Measurements from ENCODE around the gene APBA2. TPM values are rescaled to one million over a fixed set of nuclear protein-coding genes. Genes with fewer than 3 reads are reported as not detected.

APBA2 gene
- polyA plus RNA-seq, 2 of the 4 experiments (the other 2 are of a cell fraction) = 11.4 to 12.6 TPM

DNA sequence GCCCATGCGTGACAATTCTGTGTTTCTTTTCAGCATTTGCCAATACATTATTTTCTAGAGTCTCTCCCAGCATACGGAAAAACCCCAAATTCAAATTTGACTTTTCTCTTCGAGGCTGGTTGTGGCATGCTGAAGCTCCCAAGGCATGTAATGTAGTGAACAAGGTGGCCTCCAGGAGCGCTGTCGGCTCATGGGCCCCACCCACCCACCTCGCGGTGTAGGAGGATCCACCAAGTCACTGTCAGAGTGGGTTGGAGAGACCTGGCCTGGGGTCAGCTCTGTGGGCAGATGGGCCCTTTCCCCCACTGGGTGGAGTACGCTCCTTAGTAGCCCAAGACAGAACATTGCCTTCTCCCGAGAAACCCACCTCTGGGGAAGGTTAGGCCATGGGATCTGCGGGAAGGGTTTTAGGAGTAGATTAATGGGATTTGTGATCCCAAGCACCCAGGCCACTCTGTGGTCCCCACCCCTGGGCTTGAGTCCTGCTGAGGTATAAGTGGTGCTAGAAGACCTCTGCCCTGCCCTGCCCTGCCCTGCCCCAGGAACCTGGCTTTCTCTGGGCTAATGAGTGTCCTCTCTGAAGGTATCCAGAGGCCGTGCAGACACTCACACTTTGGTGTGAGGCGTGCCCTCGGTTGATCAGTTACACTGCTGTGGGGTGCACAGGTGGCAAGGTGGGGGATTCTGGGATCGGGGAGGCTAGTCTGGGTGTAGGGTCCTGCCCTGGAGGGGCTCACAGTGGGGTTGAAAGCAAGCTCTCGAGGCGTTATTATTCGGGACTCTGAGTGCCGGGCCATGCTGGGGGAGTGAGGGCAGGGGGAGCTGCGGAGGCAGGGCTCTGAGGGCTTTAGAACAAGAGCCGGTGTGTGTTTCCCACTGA is 97.9 kb downstream of the APBA2 start:
- POLR2A ChIA-PET = no interaction called here
- FAIRE-seq = no peak
- Histone ChIP-seq H3K4me3 (no peak overlapping the region), H3K9me3 (no peaks in the 10 kb centered on the region), H3K4me1 (no peaks in the 10 kb centered on the region), H3K4me2 (no peak overlapping the region), H3K27ac (no peak overlapping the region)
- no peak for TF ChIP-seq HOXA7 (CRISPR knock-in tag; IDR thresholded peaks at IDR 0.05)
- no peak for TF ChIP-seq TP53 (CRISPR knock-in tag; IDR thresholded peaks at IDR 0.05)
- TF ChIP-seq NFE2L2 (conservative IDR thresholded peaks at IDR 0.05; ENCODE audit: low read length) = no peak
- no peak for TF ChIP-seq POLR2AphosphoS2 (conservative IDR thresholded peaks at IDR 0.05; ENCODE audit: low read length)
- no peak for TF ChIP-seq TFCP2L1 (CRISPR knock-in tag; IDR thresholded peaks at IDR 0.05)
- TF ChIP-seq, protein P1, sequence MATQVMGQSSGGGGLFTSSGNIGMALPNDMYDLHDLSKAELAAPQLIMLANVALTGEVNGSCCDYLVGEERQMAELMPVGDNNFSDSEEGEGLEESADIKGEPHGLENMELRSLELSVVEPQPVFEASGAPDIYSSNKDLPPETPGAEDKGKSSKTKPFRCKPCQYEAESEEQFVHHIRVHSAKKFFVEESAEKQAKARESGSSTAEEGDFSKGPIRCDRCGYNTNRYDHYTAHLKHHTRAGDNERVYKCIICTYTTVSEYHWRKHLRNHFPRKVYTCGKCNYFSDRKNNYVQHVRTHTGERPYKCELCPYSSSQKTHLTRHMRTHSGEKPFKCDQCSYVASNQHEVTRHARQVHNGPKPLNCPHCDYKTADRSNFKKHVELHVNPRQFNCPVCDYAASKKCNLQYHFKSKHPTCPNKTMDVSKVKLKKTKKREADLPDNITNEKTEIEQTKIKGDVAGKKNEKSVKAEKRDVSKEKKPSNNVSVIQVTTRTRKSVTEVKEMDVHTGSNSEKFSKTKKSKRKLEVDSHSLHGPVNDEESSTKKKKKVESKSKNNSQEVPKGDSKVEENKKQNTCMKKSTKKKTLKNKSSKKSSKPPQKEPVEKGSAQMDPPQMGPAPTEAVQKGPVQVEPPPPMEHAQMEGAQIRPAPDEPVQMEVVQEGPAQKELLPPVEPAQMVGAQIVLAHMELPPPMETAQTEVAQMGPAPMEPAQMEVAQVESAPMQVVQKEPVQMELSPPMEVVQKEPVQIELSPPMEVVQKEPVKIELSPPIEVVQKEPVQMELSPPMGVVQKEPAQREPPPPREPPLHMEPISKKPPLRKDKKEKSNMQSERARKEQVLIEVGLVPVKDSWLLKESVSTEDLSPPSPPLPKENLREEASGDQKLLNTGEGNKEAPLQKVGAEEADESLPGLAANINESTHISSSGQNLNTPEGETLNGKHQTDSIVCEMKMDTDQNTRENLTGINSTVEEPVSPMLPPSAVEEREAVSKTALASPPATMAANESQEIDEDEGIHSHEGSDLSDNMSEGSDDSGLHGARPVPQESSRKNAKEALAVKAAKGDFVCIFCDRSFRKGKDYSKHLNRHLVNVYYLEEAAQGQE (IDR thresholded peaks at IDR 0.05) = no peak
- no peak for TF ChIP-seq ZNF302 (CRISPR knock-in tag; IDR thresholded peaks at IDR 0.05)
- no peak for TF ChIP-seq JUN (IDR thresholded peaks at IDR 0.05)
- TF ChIP-seq NPAS2 (CRISPR knock-in tag; IDR thresholded peaks at IDR 0.05; ENCODE audit: borderline replicate concordance) = no peak
- TF ChIP-seq RAD21 (conservative IDR thresholded peaks at IDR 0.05 in 1 of 2, IDR thresholded peaks at IDR 0.05 in 1 of 2) = no peak
- no peak for TF ChIP-seq RNF2 (IDR thresholded peaks at IDR 0.05; ENCODE audit: borderline replicate concordance, low read depth)
- TF ChIP-seq HDAC2 (IDR thresholded peaks at IDR 0.05) = no peak
- TF ChIP-seq EHF (CRISPR knock-in tag; IDR thresholded peaks at IDR 0.05) = no peak
- TF ChIP-seq RARB (CRISPR knock-in tag; IDR thresholded peaks at IDR 0.05) = no peak
- no peak for TF ChIP-seq NR3C1 (IDR thresholded peaks at IDR 0.05)
- TF ChIP-seq PHF8 (IDR thresholded peaks at IDR 0.05; ENCODE audit: borderline replicate concordance, low read depth) = no peak
- 92% methylated on average over 18 of the region's 20 CpGs for WGBS (ENCODE audit: missing lambda C conversion rate)
- no peak for DNase-seq (ENCODE audit: low read depth in 1 of 2, low spot score in 1 of 2)
- ATAC-seq = peak in 1 of 2 experiments; percentile 38; a peak in 2 of 6 replicates
- CTCF ChIA-PET = no interaction called here

DNA sequence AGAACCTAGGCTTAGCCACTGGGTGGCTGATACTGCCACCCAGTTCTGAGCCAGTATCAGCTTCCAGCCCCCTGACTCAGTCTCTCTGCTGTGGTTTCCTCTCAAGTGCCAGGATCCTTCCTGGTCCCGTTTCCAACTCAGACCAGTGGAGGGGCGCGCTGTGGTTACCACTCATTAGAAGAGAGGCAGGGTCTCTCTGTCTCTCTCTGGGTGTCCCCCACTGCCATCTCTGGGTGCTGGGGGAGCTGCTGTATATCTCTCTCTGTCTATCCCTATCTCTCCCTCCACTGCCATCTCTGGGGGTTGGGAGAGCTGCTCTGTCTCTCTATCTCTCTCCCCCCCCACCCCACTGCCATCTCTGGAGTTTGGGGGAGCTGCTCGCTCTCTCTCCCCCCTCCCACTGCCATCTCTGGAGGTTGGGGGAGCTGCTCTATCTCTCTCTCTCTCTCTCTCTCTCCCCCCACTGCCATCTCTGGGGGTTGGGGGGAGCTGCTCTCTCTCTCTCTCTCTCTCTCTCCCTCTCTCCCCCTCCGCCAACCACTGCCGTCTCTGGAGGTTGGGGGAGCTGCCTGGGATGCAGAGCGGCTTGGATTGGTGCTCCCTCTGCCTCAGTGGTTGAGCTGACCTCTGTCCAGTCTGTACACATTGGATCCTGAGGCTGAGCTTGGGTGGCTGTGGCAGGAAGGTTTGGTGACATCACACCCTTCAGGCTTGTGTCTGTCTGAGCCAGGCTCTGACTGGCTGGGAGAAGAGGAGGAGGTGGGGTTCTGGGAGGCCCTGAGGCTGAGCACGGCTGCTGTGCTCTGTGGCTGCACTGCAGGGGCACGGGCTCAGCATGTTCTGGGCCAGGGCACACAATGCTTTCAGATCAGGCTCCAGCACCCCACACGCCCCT is 98.9 kb downstream of the APBA2 start:
- peak; percentile 48 to 65; a peak in 3 of 6 replicates for ATAC-seq
- ChIA-PET CTCF (no interaction called here), POLR2A (no interaction called here)
- no peak for FAIRE-seq
- Histone ChIP-seq H3K4me2 (no peak overlapping the region), H3K9me3 (no peaks in the 10 kb centered on the region), H3K27ac (no peak overlapping the region), H3K4me3 (no peak overlapping the region), H3K4me1 (no peaks in the 10 kb centered on the region)
- 85% methylated on average over 9 of the region's 10 CpGs for WGBS (ENCODE audit: missing lambda C conversion rate)
- no peak for DNase-seq (ENCODE audit: low read depth in 1 of 2, low spot score in 1 of 2)
- no peak for TF ChIP-seq RAD21 (conservative IDR thresholded peaks at IDR 0.05 in 1 of 2, IDR thresholded peaks at IDR 0.05 in 1 of 2)
- no peak for TF ChIP-seq NFE2L2 (conservative IDR thresholded peaks at IDR 0.05; ENCODE audit: low read length)
- no peak for TF ChIP-seq KDM5A (IDR thresholded peaks at IDR 0.05)
- TF ChIP-seq TP53 (CRISPR knock-in tag; IDR thresholded peaks at IDR 0.05) = no peak
- no peak for TF ChIP-seq CHD2 (IDR thresholded peaks at IDR 0.05; ENCODE audit: low read length, partially characterized antibody)
- TF ChIP-seq JUN (IDR thresholded peaks at IDR 0.05) = no peak
- TF ChIP-seq CEBPB (IDR thresholded peaks at IDR 0.05) = no peak
- TF ChIP-seq RFX5 (IDR thresholded peaks at IDR 0.05) = no peak
- TF ChIP-seq ZFP36 (IDR thresholded peaks at IDR 0.05; ENCODE audit: borderline replicate concordance, partially characterized antibody) = no peak
- TF ChIP-seq HEYL (CRISPR knock-in tag; IDR thresholded peaks at IDR 0.05) = no peak
- TF ChIP-seq PHF8 (IDR thresholded peaks at IDR 0.05; ENCODE audit: borderline replicate concordance, low read depth) = no peak
- no peak for TF ChIP-seq RNF2 (IDR thresholded peaks at IDR 0.05; ENCODE audit: borderline replicate concordance, low read depth)
